GM21526 (cell line): Measurements from ENCODE around the gene TRUB2.
"Not testable (repeated sequence)": the region's sequence is repeated elsewhere in the genome, so short reads cannot be mapped to it uniquely, and the experiment has no call there.

ENCODE experiments used
- ATAC-seq: cut with Tn5 transposase; IDR thresholded peaks from one replicate; pipeline ENCODE4 v1.9.1; 2021; ENCODE audit warnings: moderate library complexity; ENCODE audit not compliant: unreplicated experiment, low FRiP score

Gene TRUB2

GRCh38 chr9:128341435-128341849, 19.2 kb upstream of the TRUB2 start:
- ATAC-seq = no peak

DNA sequence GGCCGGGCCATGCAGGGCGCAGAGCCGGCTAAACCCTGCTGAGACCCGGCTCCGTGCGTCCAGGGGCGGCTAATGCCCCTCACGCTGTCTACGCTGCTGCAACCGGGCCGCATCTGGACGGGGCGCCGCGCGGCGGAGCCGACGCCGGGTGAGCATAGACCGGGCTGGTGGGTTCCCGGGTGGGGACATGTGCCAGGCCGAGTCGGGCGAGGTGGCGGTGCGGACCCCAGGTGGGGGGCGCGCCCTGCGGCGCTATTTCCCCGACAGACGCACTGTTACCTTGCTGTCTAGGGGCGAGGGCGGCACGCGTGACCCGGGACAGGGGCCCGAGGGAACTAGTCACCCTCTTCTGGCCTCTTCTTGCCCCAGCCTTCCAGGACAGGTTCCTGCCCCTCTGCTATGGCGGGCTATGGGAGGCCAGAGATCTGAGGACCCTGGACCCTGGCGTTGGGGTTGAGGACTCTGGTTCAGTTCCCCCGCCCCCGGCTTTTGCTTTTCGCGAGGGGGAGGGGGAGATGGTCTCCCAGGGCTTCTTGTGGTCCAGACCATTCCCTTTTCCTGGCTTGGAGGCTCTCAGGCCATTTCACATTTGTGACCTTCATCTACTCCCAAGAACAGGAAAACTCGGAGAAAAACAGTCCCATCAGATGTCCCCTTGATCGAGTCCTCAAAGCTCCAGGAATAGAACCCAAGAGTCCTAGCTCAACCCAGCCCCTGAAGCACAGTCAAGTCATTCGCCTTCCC, 18.6 kb upstream of the TRUB2 start:
- ATAC-seq = peak; percentile 28

DNA sequence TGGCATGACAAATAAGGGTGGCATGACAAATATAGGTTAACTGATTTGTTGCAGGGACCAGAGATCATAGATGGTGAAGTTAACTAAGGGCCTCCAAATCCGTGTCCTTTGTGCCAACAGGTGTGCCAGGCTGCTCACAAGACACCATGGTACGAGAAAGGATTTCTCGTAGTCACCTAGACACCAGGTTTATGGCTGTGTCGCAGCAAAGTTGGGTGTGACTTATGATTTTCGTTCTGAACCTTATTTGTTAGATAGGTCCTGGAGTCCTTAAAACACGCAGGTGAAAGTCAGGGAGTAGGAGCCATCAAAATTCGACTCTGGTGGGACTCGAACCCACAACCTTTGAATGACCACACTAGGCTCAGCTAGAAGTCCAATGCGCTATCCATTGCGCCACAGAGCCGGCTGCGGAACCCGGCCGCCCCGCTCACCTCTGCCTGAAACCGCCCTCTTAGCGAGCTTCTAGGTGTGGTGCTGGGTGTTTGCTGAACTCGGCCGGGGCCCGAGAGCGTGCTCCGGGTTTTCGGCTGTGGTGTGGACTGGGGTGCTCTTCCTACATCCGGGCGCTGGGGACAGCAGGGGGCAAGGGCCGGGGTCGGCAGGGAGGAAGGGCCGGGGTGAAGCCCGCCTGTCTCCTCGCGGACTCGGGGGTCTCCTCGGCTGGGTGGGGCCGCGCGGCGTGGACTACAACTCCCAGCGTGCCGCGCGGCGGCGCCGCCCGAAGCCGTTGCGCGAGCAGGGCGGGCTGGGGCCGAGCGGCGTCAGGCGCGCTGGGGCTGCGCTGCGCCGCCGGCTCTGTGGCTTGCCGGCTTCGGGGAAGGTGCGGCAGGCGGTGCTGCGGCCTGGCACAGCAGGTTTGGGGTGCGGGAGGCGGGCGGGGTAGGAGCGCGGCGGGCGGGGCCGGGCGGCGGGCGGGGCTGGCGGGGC, 17.8 kb upstream of the TRUB2 start, which contains the start of gene SLC27A4:
Gene SLC27A4 (plus strand): TSS at position 767 of the 930 bp plus-strand sequence. CDS start 2,606 bp downstream, outside the sequence.
- peak; percentile 64 for ATAC-seq

DNA sequence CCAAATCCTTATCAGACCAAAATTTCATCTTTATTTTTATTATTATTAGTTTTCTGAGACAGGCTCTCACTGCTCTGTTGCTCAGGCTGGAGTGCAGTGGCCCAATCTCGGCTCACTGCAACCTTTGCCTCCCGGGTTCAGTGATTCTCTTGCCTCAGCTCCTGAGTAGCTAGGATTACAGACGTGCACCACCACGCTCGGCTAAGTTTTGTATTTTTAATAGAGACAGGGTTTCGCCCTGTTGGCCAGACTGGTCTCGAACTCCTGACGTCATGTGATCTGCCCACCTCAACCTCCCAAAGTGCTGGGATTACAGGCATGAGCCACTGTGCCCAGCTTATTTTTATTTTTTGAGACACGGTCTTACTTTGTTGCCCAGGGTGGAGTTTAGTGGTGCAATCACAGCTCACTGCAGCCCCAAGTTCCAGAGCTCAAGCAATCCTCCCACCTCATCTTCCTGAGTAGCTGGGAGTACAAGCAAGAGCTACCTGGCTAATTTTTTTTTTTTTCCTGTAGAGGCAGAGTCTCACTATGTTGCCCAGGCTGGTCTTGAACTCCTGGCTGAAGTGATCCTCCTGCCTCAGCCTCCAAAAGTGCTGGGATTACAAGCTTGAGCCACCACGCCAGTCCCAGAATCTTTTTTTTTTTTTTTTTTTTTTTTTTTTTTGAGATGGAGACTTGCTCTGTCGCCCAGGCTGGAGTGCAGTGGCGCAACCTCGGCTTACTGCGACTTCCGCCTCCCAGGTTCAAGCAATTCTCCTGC, 16.8 kb upstream of the TRUB2 start:
- not testable (repeated sequence) for ATAC-seq

DNA sequence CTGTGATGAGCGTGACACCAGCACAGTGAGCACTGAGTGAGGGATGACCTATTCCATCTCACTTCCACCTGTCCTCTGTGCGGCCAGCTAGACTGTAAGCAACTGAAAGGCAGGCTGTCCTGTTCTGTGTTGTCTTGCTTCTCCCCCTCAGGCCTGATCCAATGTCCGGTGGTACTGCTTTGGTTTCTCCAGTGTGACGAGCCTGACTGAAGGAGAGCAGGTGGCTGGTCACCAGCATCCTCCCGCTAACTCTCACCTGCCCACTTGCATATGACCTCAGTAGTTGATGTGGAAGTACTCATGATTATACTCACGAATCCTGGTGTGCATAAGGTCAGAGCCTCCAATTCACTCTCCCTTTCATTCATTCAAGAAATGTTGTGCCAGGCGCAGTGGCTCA, 15.7 kb upstream of the TRUB2 start:
- ATAC-seq = no peak

GRCh38 chr9:128335914-128336313, 13.7 kb upstream of the TRUB2 start:
- ATAC-seq = no peak

- ATAC-seq = no peak
Measured at GRCh38 chr9:128335161-128335560, 12.9 kb upstream of the TRUB2 start.

GRCh38 chr9:128333451-128333869, 11.2 kb upstream of the TRUB2 start:
- no peak for ATAC-seq

- ATAC-seq = no peak
Measured at GRCh38 chr9:128325629-128326028, 3.4 kb upstream of the TRUB2 start.

DNA sequence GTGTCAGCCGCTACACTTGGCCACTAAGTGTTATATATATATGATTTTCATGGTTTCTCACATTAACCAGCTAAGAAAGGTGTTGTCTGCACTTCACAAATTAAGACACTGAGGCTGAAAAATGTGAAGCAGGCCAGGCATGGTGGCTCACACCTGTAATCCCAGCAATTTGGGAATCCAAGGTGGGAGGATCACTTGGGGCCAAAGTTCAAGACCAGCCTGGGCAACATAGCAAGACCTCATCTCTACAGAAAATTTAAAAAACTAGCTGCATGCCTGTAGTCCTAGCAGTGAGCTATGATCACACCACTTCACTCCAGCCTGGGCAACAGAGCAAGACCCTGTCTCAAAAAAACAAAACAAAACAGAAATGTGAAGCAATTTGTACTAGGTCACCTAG, 2.2 kb upstream of the TRUB2 start:
- no peak for ATAC-seq

GRCh38 chr9:128323791-128324190, 1.5 kb upstream of the TRUB2 start:
- no peak for ATAC-seq

- no peak for ATAC-seq
Measured at GRCh38 chr9:128323212-128323730, 1.0 kb upstream of the TRUB2 start.

GRCh38 chr9:128321879-128322403, 306 bp downstream of the TRUB2 start:
- ATAC-seq = peak; percentile 8

DNA sequence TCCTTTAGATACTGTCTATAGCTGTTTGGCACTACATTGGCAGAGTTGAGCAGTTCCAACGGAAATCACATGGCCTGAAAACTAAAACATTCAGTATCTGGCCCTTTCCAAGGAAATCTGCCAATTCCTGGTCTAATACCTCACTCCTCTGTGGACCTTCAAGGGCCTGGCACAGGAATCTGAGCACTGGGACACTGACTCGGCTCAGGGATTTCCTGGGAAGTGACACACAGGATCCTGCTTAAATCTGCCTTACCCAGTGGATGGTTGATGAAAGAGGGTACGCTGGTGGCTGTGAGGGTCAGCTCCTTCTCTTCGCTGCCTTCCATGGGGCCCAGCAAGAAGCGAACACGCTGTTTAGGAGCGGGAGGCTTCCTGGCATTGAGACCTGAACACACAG, 904 bp downstream of the TRUB2 start:
- no peak for ATAC-seq

GRCh38 chr9:128317629-128318028, 4.6 kb downstream of the TRUB2 start:
- ATAC-seq = no peak

DNA sequence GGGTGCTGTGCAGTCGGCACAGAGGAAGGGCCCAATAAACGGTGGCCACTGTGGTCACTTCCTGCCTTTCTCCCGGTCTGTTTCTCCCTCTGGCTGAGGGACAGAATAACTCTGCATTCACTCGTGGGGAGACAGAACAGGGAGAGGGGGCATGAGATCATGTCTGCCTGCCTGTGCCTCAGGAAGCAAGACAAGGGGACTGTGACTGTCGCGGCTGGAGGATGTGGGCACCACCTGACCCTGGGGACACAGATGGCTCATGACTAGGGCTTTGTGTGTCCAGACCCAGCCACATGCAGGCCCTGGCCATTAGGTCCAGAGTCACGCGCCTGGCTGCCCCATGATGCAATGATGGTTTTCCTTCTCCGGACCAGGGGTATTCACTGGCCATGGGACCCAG, 5.8 kb downstream of the TRUB2 start:
- no peak for ATAC-seq

DNA sequence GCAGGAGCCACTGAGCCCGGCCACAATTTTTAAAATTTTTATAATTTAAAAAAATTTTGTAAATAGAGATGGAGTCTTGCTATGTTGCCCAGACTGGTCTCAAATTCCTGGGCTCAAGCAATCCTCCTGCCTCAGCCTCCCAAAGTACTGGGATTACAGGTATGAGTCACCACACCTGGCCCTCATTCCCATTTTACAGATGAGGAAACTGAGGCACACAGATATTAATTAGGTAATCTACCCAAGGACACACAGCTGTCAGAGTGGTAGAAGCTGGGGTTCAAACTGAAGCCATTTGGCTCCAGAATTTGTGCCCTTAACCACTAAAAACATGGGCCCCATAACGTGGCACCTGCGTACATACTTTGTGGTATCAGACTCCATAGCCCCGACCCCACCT, 7.5 kb downstream of the TRUB2 start:
- ATAC-seq = no peak

- ATAC-seq = no peak
Measured at GRCh38 chr9:128310461-128310860, 11.8 kb downstream of the TRUB2 start.

GRCh38 chr9:128309551-128309950, 12.7 kb downstream of the TRUB2 start:
- no peak for ATAC-seq

- ATAC-seq = no peak
Measured at GRCh38 chr9:128304971-128305288, 17.3 kb downstream of the TRUB2 start.
